ENCODE measurements around the gene CPLANE2. TPM values are rescaled to one million over a fixed set of nuclear protein-coding genes. Genes with fewer than 3 reads are reported as not detected.

Gene CPLANE2
- total RNA-seq, 1 experiment from 2014 or later: 5.0 TPM

DNA sequence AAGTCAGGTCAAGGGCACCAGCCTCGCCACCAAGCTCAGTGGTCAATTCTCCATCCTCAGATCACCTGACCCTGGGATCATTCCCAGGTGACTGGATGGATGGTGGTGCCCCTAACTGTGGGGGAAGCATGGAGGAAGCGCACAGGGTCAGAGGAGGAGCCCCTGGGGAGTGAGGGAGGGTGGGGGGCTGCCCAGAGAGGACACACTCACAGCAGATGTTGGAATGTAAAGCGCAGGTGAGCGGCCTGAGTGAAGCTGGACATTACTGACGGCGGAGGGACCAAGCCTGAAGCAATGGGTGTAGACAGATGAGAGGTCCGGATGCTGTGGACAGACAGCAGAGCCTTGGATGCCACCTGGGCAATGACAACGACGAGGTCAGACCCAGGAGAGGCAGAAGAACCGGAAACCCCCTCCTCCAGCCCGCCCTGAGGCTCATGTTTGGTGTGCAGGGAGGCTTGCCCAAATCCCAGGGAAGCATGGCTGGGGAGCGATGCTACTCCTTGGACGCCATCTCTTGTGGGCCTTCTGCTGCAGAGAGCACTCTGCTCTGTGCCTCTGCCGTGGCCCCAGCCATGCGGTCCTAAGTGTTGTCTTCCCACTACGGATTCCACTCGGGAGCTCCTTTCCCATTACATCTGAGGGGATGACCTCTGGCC is 5.7 kb upstream of the CPLANE2 start:
- ATAC-seq (no peak), DNase-seq (ENCODE audit: low spot score) (no peak)
- H3K27me3 Mint-ChIP-seq (ENCODE audit: low read depth): no peaks in the 10 kb centered on the region
- ChIA-PET CTCF (interaction anchor here (1.1 to 2.0 kb wide), 4 partner anchors 25 to 121 kb away, joined by 3 to 18 read pairs (median 4); partner anchors contain the start of gene ARHGEF19), POLR2A (no interaction called here)
- TF ChIP-seq EMX1 (CRISPR knock-in tag; IDR thresholded peaks at IDR 0.05) (no peak), NFE2L1 (CRISPR knock-in tag; IDR thresholded peaks at IDR 0.05) (no peak), GRHL2 (CRISPR knock-in tag; IDR thresholded peaks at IDR 0.05; ENCODE audit: insufficient replicate concordance, severe bottlenecking) (no peak), TP53 (CRISPR knock-in tag; IDR thresholded peaks at IDR 0.05) (no peak), ATF2 (CRISPR knock-in tag; IDR thresholded peaks at IDR 0.05; ENCODE audit: borderline replicate concordance, low read depth) (no peak), SMAD4 (CRISPR knock-in tag; IDR thresholded peaks at IDR 0.05) (no peak), IRF2 (CRISPR knock-in tag; IDR thresholded peaks at IDR 0.05; ENCODE audit: borderline replicate concordance, low read depth) (no peak)
- TF ChIP-seq, protein P1, sequence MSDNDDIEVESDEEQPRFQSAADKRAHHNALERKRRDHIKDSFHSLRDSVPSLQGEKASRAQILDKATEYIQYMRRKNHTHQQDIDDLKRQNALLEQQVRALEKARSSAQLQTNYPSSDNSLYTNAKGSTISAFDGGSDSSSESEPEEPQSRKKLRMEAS (CRISPR knock-in tag; IDR thresholded peaks at IDR 0.05): no peak
- TF ChIP-seq, protein P2, sequence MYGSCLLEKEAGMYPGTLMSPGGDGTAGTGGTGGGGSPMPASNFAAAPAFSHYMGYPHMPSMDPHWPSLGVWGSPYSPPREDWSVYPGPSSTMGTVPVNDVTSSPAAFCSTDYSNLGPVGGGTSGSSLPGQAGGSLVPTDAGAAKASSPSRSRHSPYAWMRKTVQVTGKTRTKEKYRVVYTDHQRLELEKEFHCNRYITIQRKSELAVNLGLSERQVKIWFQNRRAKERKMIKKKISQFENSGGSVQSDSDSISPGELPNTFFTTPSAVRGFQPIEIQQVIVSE (CRISPR knock-in tag; IDR thresholded peaks at IDR 0.05; ENCODE audit: borderline replicate concordance): no peak
- peaks cover 8% of the 10 kb centered on the region; the same call in 1 of the 2 replicates for H3K4me1 Mint-ChIP-seq
- H3K36me3 Mint-ChIP-seq: peaks cover 3% of the 10 kb centered on the region; the same call in 1 of the 2 replicates
- no peak overlapping the region for H3K4me3 Mint-ChIP-seq
- no peaks in the 10 kb centered on the region for H3K9me3 Mint-ChIP-seq
- no peak overlapping the region for H3K27ac Mint-ChIP-seq

DNA sequence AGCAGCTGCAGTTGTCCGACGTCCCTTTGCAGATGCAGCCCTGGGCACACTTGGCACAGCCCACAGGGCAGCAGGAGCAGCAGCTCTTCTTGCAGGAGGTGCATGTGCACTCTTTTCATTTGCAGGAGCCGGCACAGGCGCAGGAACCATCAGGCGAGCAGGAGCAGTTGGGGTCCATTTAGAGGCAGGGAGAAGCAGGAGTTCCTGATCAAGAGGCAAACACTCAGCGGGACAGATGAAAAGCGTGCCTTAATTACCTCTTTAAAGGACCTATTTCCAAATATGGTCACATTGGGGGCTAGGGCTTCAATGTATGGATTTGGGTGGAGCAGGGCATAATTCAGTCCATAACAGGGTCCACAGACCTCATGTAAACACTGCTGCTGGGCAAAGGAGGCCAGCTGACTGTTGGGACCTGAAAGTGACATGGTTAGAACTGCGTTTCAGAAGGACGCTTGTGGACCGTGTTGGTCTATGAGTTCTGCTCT is 4.3 kb upstream of the CPLANE2 start:
- H3K27me3 Mint-ChIP-seq (ENCODE audit: low read depth): no peaks in the 10 kb centered on the region
- POLR2A ChIA-PET: interaction anchor here (0.7 to 0.9 kb wide), 2 partner anchors 13 to 190 kb away, joined by 3 to 7 read pairs; no protein-coding TSS in a partner anchor
- H3K9me3 Mint-ChIP-seq: no peaks in the 10 kb centered on the region
- H3K36me3 Mint-ChIP-seq: no peaks in the 10 kb centered on the region
- H3K4me3 Mint-ChIP-seq: no peak overlapping the region
- DNase-seq (ENCODE audit: low spot score): no peak
- TF ChIP-seq, protein P3, sequence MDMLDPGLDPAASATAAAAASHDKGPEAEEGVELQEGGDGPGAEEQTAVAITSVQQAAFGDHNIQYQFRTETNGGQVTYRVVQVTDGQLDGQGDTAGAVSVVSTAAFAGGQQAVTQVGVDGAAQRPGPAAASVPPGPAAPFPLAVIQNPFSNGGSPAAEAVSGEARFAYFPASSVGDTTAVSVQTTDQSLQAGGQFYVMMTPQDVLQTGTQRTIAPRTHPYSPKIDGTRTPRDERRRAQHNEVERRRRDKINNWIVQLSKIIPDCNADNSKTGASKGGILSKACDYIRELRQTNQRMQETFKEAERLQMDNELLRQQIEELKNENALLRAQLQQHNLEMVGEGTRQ (CRISPR knock-in tag; IDR thresholded peaks at IDR 0.05): no peak
- TF ChIP-seq CTCF (IDR thresholded peaks at IDR 0.05) (no peak), KAT7 (CRISPR knock-in tag; IDR thresholded peaks at IDR 0.05; ENCODE audit: borderline replicate concordance) (no peak), IRF2 (CRISPR knock-in tag; IDR thresholded peaks at IDR 0.05; ENCODE audit: borderline replicate concordance, low read depth) (no peak), ATF1 (CRISPR knock-in tag; IDR thresholded peaks at IDR 0.05) (no peak)
- H3K4me1 Mint-ChIP-seq: peaks cover 15% of the 10 kb centered on the region
- peak overlapping the region; percentile 80 for H3K27ac Mint-ChIP-seq
- CTCF ChIA-PET: interaction anchor here (0.5 to 0.8 kb wide), 2 partner anchors 159 to 215 kb away, joined by 3 to 4 read pairs; no protein-coding TSS in a partner anchor
- ATAC-seq: no peak

DNA sequence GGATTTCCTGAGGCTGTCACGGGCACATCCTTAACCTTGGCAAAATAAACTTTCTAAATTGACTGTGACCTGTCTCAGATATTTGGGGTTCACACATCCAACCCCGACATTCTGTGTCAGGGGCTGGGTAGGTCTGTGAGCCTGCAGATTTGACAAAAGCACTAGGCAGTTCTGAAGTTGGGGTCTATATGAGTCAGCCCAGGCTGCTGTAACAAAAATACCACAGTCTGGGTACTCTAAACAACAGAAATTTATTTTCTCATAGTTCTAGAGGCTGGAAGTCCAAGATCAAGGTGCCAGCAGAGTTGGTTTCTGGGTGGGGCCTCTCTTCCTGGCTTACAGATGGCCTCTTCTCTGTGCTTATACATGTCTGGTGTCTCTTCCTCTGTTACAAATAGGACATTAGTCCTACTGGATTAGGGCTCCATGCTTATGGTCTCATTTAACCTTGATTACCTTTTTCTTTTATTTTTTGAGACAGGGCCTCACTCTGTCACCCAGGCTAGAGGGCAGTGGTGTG is 3.0 kb upstream of the CPLANE2 start:
- H3K27me3 Mint-ChIP-seq (ENCODE audit: low read depth): no peaks in the 10 kb centered on the region; the same call in 1 of the 2 replicates
- H3K4me1 Mint-ChIP-seq: peaks cover 19% of the 10 kb centered on the region
- POLR2A ChIA-PET: interaction anchor here (0.6 kb wide), 1 partner anchor 676 kb away, joined by 6 read pairs; no protein-coding TSS in a partner anchor
- CTCF ChIA-PET: interaction anchor here (1.3 kb wide), 1 partner anchor 158 kb away, joined by 3 read pairs; no protein-coding TSS in a partner anchor
- no peak overlapping the region for H3K4me3 Mint-ChIP-seq
- H3K9me3 Mint-ChIP-seq: no peaks in the 10 kb centered on the region
- peak overlapping the region; percentile 15; the same call in 1 of the 2 replicates for H3K27ac Mint-ChIP-seq
- no peaks in the 10 kb centered on the region for H3K36me3 Mint-ChIP-seq
- DNase-seq (ENCODE audit: low spot score) (no peak), ATAC-seq (no peak)
- TF ChIP-seq, protein P4, sequence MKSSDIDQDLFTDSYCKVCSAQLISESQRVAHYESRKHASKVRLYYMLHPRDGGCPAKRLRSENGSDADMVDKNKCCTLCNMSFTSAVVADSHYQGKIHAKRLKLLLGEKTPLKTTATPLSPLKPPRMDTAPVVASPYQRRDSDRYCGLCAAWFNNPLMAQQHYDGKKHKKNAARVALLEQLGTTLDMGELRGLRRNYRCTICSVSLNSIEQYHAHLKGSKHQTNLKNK (CRISPR knock-in tag; IDR thresholded peaks at IDR 0.05): no peak
- TF ChIP-seq ATF2 (CRISPR knock-in tag; IDR thresholded peaks at IDR 0.05; ENCODE audit: borderline replicate concordance, low read depth): no peak
- TF ChIP-seq ZNF532 (CRISPR knock-in tag; IDR thresholded peaks at IDR 0.05; ENCODE audit: borderline replicate concordance): no peak
- TF ChIP-seq NR1H2 (CRISPR knock-in tag; IDR thresholded peaks at IDR 0.05): no peak
- TF ChIP-seq GABPB1 (CRISPR knock-in tag; IDR thresholded peaks at IDR 0.05): no peak

All from WTC11 (cell line).